Right renal cortex interstitium (tissue), 3 donors: Measurements from ENCODE around the gene EMP2. TPM values are rescaled to one million over a fixed set of nuclear protein-coding genes. Genes with fewer than 3 reads are reported as not detected.
A peak's percentile ranks its signal among the peaks of the same experiment; 100 is the strongest.
"Not testable (repeated sequence)": the region's sequence is repeated elsewhere in the genome, so short reads cannot be mapped to it uniquely, and the experiment has no call there.

Experiments
- DNase-seq, 3 donors: peaks; one replicate each; pipeline ENCODE4 v3.0.0-alpha.2; 2013; ENCODE audit warnings: low read depth in 3 of 3, low spot score in 2 of 3
- polyA plus RNA-seq, 3 donors: library from polyadenylated mRNA; unstranded; fragments of 120-200 nt; gene quantifications; one replicate each; pipeline ENCODE4 v1.2.1, GENCODE V29; 2013; ENCODE audit not compliant: insufficient read length in 3 of 3

The EMP2 gene
- polyA plus RNA-seq, 3 donors = 18.5 to 26.0 (median 24.2) TPM

- no peak for DNase-seq
Measured at GRCh38 chr16:10525214-10525825, 55.1 kb downstream of the EMP2 start.

GRCh38 chr16:10522966-10523365, 57.4 kb downstream of the EMP2 start:
- DNase-seq = no peak

DNA sequence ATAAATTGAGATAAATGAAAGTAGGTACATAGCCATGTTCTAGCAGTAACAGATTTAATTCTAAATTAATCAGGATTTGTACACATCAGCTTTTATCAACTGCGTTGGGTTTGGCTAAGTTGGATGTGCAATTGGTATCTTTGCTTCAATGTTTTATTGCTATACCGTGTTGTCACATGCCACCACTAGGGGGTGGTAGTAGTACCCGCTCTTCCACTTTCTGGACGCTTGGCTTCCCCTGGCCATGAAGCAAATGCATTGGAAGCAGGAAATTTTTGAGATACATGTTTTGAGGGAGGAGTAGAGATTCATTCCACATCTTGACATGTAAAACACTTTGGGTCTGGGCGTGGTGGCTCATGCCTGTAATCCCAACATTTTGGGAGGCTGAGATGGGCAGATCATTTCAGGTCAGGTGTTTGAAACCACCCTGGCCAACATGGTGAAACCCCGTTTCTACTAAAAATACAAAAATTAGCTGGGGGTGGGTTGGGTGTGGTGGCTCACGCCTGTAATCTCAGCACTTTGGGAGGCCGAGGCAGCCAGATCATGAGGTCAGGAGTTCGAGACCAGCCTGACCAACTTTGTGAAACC, 58.6 kb downstream of the EMP2 start:
- peak in 2 of 3 donors; percentile 54 to 70 for DNase-seq

GRCh38 chr16:10520869-10521578, 59.4 kb downstream of the EMP2 start:
- no peak for DNase-seq

DNA sequence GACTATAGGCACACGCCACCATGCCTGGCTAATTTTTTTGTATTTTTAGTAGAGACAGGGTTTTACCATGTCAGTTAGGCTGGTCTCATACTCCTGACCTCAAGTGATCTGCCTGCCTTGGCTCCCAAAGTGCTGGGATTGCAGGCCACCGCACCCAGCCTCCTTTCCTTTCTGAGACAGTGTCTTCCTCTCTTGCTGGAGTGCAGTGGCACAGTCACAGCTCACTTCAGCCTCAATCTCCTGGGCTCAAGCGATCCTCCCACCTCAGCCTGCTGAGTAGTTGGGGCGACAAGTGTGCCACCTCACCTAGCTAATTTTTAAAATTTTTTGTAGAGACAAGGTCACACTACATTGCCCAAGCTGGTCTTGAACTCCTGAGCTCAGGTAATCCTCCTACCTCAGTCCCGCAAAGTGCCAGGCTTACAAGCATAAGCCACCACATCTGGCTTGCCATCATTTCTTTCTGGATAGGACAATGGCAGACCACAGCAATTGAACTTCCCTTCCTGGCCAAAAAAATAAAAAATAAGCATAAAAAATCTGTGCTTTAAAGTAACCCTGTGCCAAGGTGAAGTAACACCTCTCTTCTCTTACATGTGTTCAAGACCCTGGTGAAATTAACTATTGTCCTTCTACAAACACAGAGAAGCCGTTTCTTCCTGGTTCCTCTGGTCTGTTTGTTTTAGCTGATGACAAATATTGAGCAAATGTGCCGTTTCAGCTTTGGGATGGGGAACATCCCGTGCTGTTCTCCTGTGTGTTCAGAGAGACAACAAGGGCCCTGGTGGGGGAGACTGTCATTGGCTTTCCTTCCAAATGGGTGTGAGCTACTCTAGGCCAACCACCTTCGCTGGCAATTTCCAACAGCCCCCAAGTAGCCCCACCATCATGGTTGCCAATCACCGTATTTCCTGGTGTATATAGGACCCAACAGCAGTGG, 60.2 kb downstream of the EMP2 start:
- no peak for DNase-seq

GRCh38 chr16:10519297-10519696, 61.1 kb downstream of the EMP2 start:
- DNase-seq = no peak

GRCh38 chr16:10518479-10519041, 61.8 kb downstream of the EMP2 start:
- DNase-seq = no peak

GRCh38 chr16:10517868-10518267, 62.5 kb downstream of the EMP2 start:
- DNase-seq = no peak

GRCh38 chr16:10514369-10515055, 65.9 kb downstream of the EMP2 start:
- DNase-seq = no peak

GRCh38 chr16:10511829-10512228, 68.6 kb downstream of the EMP2 start:
- DNase-seq = no peak

GRCh38 chr16:10510279-10510678, 70.1 kb downstream of the EMP2 start:
- DNase-seq = no peak

DNA sequence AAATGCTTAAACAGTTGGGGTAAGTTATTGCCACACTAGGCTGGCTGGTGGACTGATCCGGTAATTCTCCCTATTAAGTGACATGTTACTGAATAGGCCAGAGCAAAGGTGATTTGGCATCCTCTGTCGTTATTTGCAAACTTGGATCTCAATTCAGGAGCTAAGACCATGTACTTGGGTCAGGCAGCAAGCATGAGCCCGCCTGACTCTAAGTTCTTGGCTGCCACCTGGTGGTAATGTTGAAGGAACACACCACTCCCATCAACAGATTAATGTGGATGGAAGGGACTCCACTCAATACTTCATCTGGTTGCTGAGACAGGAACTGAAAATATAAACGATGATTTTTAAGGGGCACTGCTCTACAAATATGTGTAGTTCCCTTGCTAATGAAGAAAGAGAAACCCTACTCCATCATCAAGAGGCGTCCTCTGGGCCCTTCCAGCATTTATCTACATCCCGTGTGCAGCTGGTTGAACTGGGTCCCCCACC, 70.8 kb downstream of the EMP2 start:
- DNase-seq = peak; percentile 56 to 72 (median 62)

DNA sequence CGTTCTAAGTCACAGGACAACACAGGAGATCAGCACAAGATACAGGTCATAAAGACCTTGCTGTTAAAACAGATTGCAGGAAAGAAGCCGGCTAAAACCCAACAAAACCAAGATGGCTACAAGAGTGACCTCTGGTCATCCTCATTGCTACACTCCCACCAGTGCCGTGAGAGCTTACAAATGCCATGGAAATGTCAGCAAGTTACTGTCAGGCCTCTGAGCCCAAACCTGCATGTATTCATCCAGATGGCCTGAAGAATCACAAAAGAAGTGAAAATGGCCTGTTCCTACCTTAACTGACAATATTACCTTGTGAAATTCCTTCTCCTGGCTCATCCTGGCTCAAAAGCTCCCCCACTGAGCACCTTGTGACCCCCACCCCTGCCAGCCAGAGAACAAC, 75.1 kb downstream of the EMP2 start:
- not testable (repeated sequence) for DNase-seq

- DNase-seq = no peak
Measured at GRCh38 chr16:10504404-10504885, 76.0 kb downstream of the EMP2 start.

- no peak for DNase-seq
Measured at GRCh38 chr16:10502776-10503175, 77.6 kb downstream of the EMP2 start.

GRCh38 chr16:10501016-10501607, 79.3 kb downstream of the EMP2 start:
- no peak for DNase-seq

- DNase-seq = no peak
Measured at GRCh38 chr16:10500582-10500981, 79.8 kb downstream of the EMP2 start.

GRCh38 chr16:10497132-10498101, 83.0 kb downstream of the EMP2 start:
- DNase-seq = no peak
